ENCODE measurements around the gene INTS14.

DNA sequence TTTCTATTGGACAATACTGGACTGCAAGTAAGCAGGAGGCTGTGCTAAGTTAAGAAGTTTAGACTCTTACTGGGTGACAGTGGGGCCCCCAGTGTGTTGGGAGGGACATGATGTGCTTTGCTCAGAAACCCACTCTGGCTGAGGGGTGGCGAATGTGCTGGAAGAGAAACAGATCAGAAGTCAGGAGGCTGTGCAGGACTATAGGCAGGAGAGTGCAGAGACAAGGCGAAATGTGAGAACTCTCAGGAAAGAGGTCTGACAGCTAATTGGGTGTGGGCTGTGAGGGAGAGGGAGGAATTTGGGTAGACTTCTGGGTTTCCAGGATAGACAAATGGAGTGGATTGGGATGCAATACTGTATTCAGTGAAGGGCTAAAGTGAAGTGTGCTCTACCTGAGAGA, 22.8 kb upstream of the INTS14 start:
- no peak for TF ChIP-seq POLR2A (IDR thresholded peaks at IDR 0.05; ENCODE audit: low read length)
- no peak for TF ChIP-seq GATA1 (IDR thresholded peaks at IDR 0.05; ENCODE audit: low read depth, low read length)
